K562 (cell line): ENCODE data around the gene ESPN. TPM values are rescaled to one million over a fixed set of nuclear protein-coding genes. Genes with fewer than 3 reads are reported as not detected.

Experiments
- ATAC-seq: fragments of 200-7000 bp; cut with Tn5 transposase; 3 replicates; pipeline ENCODE4 v1.9.1; 2020; ENCODE audit warnings: moderate library complexity
- BruUV-seq: library from RNA; stranded (reverse); fragments of 400-500 nt; replicated peaks from 2 replicates; lab custom pipeline; 2021; lab: Mats Ljungman, UMichigan
- CTCF ChIA-PET: fragments of 300-600 bp; formaldehyde crosslinking; extraction: SDS; loops from one replicate; lab custom pipeline; 2021; ENCODE audit warnings: low intra/inter-chr PET ratio; lab: Yijun Ruan, JAX
- POLR2A ChIA-PET: fragments of 300-600, 350-650 bp; sonication (Branson Sonifier 250); formaldehyde crosslinking; extraction: SDS; loops from one replicate; lab custom pipeline; 2021; ENCODE audit warnings: antibody characterized with exemption, inconsistent platforms; lab: Yijun Ruan, JAX
- DNase-seq, 4 experiments: peaks; one replicate each; pipeline versions ENCODE4 v3.0.0 to v3.0.0-alpha.2; 2011 to 2018; ENCODE audit warnings: low spot score in 3 of 4, mixed read lengths in 3 of 4; ENCODE audit errors: extremely low read depth in 1 of 4
- FAIRE-seq: peaks from 2 replicates; lab custom pipeline; 2011; peaks lifted over from hg19 to GRCh38; lab: Jason Lieb, UNC
- H2AFZ ChIP-seq: 2 replicates; pipeline ENCODE4 v1.6.0; 2011; ENCODE audit warnings: low read depth, low read length, control low read depth, inconsistent platforms
- H3K27ac ChIP-seq: fragments of 200-600 bp; 3 replicates; pipeline ENCODE4 v1.8.0; 2011; ENCODE audit warnings: low read depth, mild to moderate bottlenecking, control low read depth, inconsistent platforms, low read length, moderate library complexity, mixed read lengths; ENCODE audit errors: extremely low read depth
- H3K27me3 ChIP-seq, 2 experiments: fragments of 300-600 bp in 1 of 2; 2 replicates in 1 of 2; 3 replicates in 1 of 2; pipeline versions ENCODE4 v1.6.0 to v1.8.0; 2011; ENCODE audit warnings: inconsistent platforms in 2 of 2, low read length in 2 of 2, mild to moderate bottlenecking in 1 of 2, mixed read lengths in 1 of 2, moderate library complexity in 1 of 2; ENCODE audit not compliant: control insufficient read depth in 2 of 2, insufficient read depth in 2 of 2
- H3K36me3 ChIP-seq: fragments of 300-600 bp; 3 replicates; pipeline ENCODE4 v1.8.0; 2011; ENCODE audit warnings: mild to moderate bottlenecking, low read length, inconsistent platforms; ENCODE audit not compliant: control insufficient read depth, insufficient read depth
- H3K4me1 ChIP-seq, 2 experiments: fragments of 200-600 bp in 1 of 2; replicated peaks in 1 of 2; 2 replicates in 1 of 2; 3 replicates in 1 of 2; pipeline versions ENCODE4 v1.5.1 to v1.8.0; 2011; ENCODE audit warnings: inconsistent platforms in 2 of 2, low read length in 2 of 2, mild to moderate bottlenecking in 1 of 2, mixed read lengths in 1 of 2, moderate library complexity in 1 of 2; ENCODE audit not compliant: control insufficient read depth in 2 of 2, insufficient read depth in 2 of 2
- H3K4me2 ChIP-seq: 2 replicates; pipeline ENCODE4 v1.6.1; 2011; ENCODE audit warnings: low read length, control low read depth, inconsistent platforms, mixed read lengths; ENCODE audit not compliant: insufficient read depth
- H3K4me3 ChIP-seq: fragments of 200-600 bp; sonication (generic), shearing (Covaris generic); 2 replicates; pipeline ENCODE4 v1.5.1; 2016; ENCODE audit warnings: control low read depth, inconsistent platforms
- H3K79me2 ChIP-seq: fragments of 200-600 bp; 3 replicates; pipeline ENCODE4 v1.8.0; 2011; ENCODE audit warnings: low read length, inconsistent platforms; ENCODE audit not compliant: control insufficient read depth, insufficient read depth
- H3K9ac ChIP-seq, 2 experiments: 2 replicates each; pipeline versions ENCODE4 v1.6.0 to v1.6.1; 2011; ENCODE audit warnings: low read depth in 2 of 2, low read length in 2 of 2, control low read depth in 1 of 2, inconsistent platforms in 1 of 2, mild to moderate bottlenecking in 1 of 2, mixed read lengths in 1 of 2; ENCODE audit not compliant: insufficient read depth in 1 of 2
- H3K9me1 ChIP-seq: one replicate; pipeline ENCODE4 v1.6.0; 2011; ENCODE audit warnings: inconsistent platforms, mild to moderate bottlenecking, low read length, moderate library complexity; ENCODE audit not compliant: control insufficient read depth, insufficient read depth
- H3K9me3 ChIP-seq: replicated peaks from 2 replicates; pipeline ENCODE4 v1.5.1; 2011; ENCODE audit warnings: low read depth, low read length, inconsistent platforms; ENCODE audit not compliant: control insufficient read depth, insufficient read depth
- H4K20me1 ChIP-seq: replicated peaks from 2 replicates; pipeline ENCODE4 v1.6.1; 2011; ENCODE audit warnings: low read length, inconsistent platforms, mixed read lengths; ENCODE audit not compliant: control insufficient read depth, insufficient read depth
- CTCF ChIP-seq, 3 experiments: IDR thresholded peaks in 2 of 3; conservative IDR thresholded peaks in 1 of 3; 2 replicates each; pipeline ENCODE4 v1.5.1; 2011 to 2012; ENCODE audit warnings: low read length in 3 of 3, mild to moderate bottlenecking in 3 of 3, control low read depth in 2 of 3, improper control_type of control experiment in 1 of 3, inconsistent platforms in 1 of 3, low read depth in 1 of 3, mixed read lengths in 1 of 3, moderate library complexity in 1 of 3; ENCODE audit not compliant: insufficient read depth in 2 of 3
- FOS ChIP-seq: IDR thresholded peaks from 3 replicates; pipeline ENCODE4 v1.6.1; 2011; ENCODE audit not compliant: insufficient read length; ENCODE audit errors: extremely low read depth
- KDM4B ChIP-seq, 2 experiments: fragments of 450-650 bp in 1 of 2; sonication (generic) in 1 of 2; IDR thresholded peaks; 2 replicates each; pipeline ENCODE4 v1.6.1; 2016 to 2017; ENCODE audit warnings: borderline replicate concordance in 2 of 2, antibody characterized with exemption in 1 of 2, low read depth in 1 of 2, mild to moderate bottlenecking in 1 of 2
- NFE2 ChIP-seq: IDR thresholded peaks from 2 replicates; pipeline ENCODE4 v1.6.1; 2014; ENCODE audit warnings: antibody characterized with exemption, low read depth
- RAD21 ChIP-seq, 2 experiments: fragments of 250-450 bp in 1 of 2; fragments of 450-650 bp in 1 of 2; sonication (Bioruptor Pico) in 1 of 2; formaldehyde crosslinking in 1 of 2; IDR thresholded peaks in 1 of 2; conservative IDR thresholded peaks in 1 of 2; 2 replicates each; pipeline versions ENCODE4 v1.4.0 to v1.8.0; 2020 to 2022; ENCODE audit warnings: mild to moderate bottlenecking in 2 of 2, moderate library complexity in 1 of 2
- SRSF3 ChIP-seq: fragments of 200-400 bp; formaldehyde crosslinking; IDR thresholded peaks from 2 replicates; pipeline ENCODE4 v1.6.1; 2016; ENCODE audit warnings: mild to moderate bottlenecking, low read length, moderate library complexity; ENCODE audit not compliant: insufficient read depth
- TEAD2 ChIP-seq: fragments of 450-650 bp; IDR thresholded peaks from 2 replicates; pipeline ENCODE4 v1.6.1; 2016; ENCODE audit warnings: missing genetic modification characterization, control low read depth, missing compliant biosample characterization
- ZBTB11 ChIP-seq, 3 experiments: fragments of 200-800 bp in 1 of 3; fragments of 250-450 bp in 1 of 3; fragments of 450-650 bp in 1 of 3; sonication (Bioruptor Pico) in 1 of 3; sonication (Bioruptor generic) in 1 of 3; formaldehyde crosslinking in 1 of 3; IDR thresholded peaks; 2 replicates each; pipeline versions ENCODE4 v1.6.1 to v1.8.0; 2016 to 2022; ENCODE audit warnings: mild to moderate bottlenecking in 2 of 3, missing genetic modification characterization in 2 of 3, missing compliant biosample characterization in 1 of 3, moderate library complexity in 1 of 3
- ZBTB2 ChIP-seq: fragments of 450-650 bp; IDR thresholded peaks from 2 replicates; pipeline ENCODE4 v1.6.1; 2016; ENCODE audit warnings: antibody characterized with exemption
- ZNF224 ChIP-seq: sonication (generic); formaldehyde crosslinking; IDR thresholded peaks from 2 replicates; pipeline ENCODE4 v1.8.0; 2022; ENCODE audit warnings: mild to moderate bottlenecking, missing genetic modification reagents
- ZNF639 ChIP-seq, 2 experiments: fragments of 200-800 bp in 1 of 2; sonication (Bioruptor generic) in 1 of 2; sonication (generic) in 1 of 2; formaldehyde crosslinking in 1 of 2; IDR thresholded peaks in 1 of 2; conservative IDR thresholded peaks in 1 of 2; 2 replicates each; pipeline versions ENCODE4 v1.5.0 to v1.6.1; 2016 to 2020; ENCODE audit warnings: missing compliant biosample characterization in 1 of 2, missing genetic modification characterization in 1 of 2, missing genetic modification reagents in 1 of 2
- ZNF75A ChIP-seq: fragments of 450-650 bp; formaldehyde crosslinking; IDR thresholded peaks from 2 replicates; pipeline ENCODE4 v1.4.0; 2020; ENCODE audit warnings: mild to moderate bottlenecking
- WGBS: fragments of 100-300 bp; shearing (Covaris generic); methylation state at CpG from one replicate; pipeline ENCODE4 v1.1.6; 2016; ENCODE audit warnings: low coverage, mixed read lengths; ENCODE audit not compliant: insufficient coverage; ENCODE audit errors: missing lambda C conversion rate; 5-methylcytosine and 5-hydroxymethylcytosine counted together
- in situ Hi-C: fragments of 300-500 bp; cut with MboI; formaldehyde crosslinking; loops from 4 replicates; pipeline ENCODE4 v1.15.0; 2018; ENCODE audit warnings: inconsistent platforms, mixed read lengths
- intact Hi-C: fragments of 100-400 bp; cut with micrococcal nuclease; formaldehyde crosslinking; loops from 2 replicates; pipeline ENCODE4 v1.14.2; 2022
- polyA plus RNA-seq, 8 experiments: library from polyadenylated mRNA; depleted of rRNA in 4 of 8; stranded (reverse) in 5 of 8; unstranded in 3 of 8; fragments of >200 nt; fragmentation: Nextera tagmentation in 2 of 8; fragmentation: Illumina TruSeq in 1 of 8; extraction: Ambion mirVana in 2 of 8; extraction: Trizol in 1 of 8; gene quantifications; 2 replicates each; pipeline versions ENCODE4 v1.2.1 to v1.2.3, GENCODE V29; 2011 to 2014; ENCODE audit warnings: inconsistent platforms in 1 of 8, missing spikeins in 1 of 8
- total RNA-seq, 7 experiments: library from RNA; depleted of rRNA in 6 of 7; stranded (reverse); fragments of >200 nt in 6 of 7; fragmentation: Illumina TruSeq in 2 of 7; extraction: Trizol in 2 of 7; gene quantifications; 2 replicates each; pipeline versions ENCODE4 v1.2.1 to v1.2.3, GENCODE V29; 2011 to 2021; ENCODE audit warnings: low replicate concordance in 1 of 7

The ESPN gene
- total and polyA plus RNA-seq, 9 of the 15 experiments (the other 6 are each of a cell fraction or from before 2014, with no cell fraction given): 0.07 to 1.2 (median 0.45) TPM; not detected in 3

GRCh38 chr1:6409053-6409452 is 15.5 kb upstream of the ESPN start:
- no peak overlapping the region for H3K9ac ChIP-seq
- 19% methylated on average over 4 of the region's 4 CpGs for WGBS
- no peak overlapping the region for H3K27ac ChIP-seq
- intact Hi-C loops: loop anchor here (5.0 kb wide), 1 partner anchor 63 kb away; no protein-coding TSS in a partner anchor
- 0 out of 2 replicates have a peak, but pooled peaks cover 9% of the 10 kb centered on the region for H4K20me1 ChIP-seq
- FAIRE-seq: no peak
- peaks cover 0 to 9% of the 10 kb centered on the region in 2 experiments; a peak in 1 of 5 replicates for H3K4me1 ChIP-seq
- no peaks in the 10 kb centered on the region for H3K9me3 ChIP-seq
- no TSS peak for BruUV-seq
- no peak overlapping the region for H3K4me3 ChIP-seq
- no peak for ATAC-seq
- no peak for DNase-seq
- H3K79me2 ChIP-seq: no peaks in the 10 kb centered on the region
- in situ Hi-C loops: no loop called here
- TF ChIP-seq ZBTB2: no peak
- TF ChIP-seq RAD21 (CRISPR knock-in tag; conservative IDR thresholded peaks at IDR 0.05 in 1 of 2, IDR thresholded peaks at IDR 0.05 in 1 of 2): 0 out of 4 replicates have a peak, but pooled peaks of 1 of the 2 experiments have one; percentile 12
- no peak for TF ChIP-seq SRSF3
- TF ChIP-seq CTCF (IDR thresholded peaks at IDR 0.05 in 2 of 3, conservative IDR thresholded peaks at IDR 0.05 in 1 of 3; ENCODE audit: insufficient read depth in 2 of 3, low read depth in 1 of 3, low read length in 3 of 3): 0 out of 6 replicates have a peak, but pooled peaks of 1 of the 3 experiments have one; percentile 5
- TF ChIP-seq FOS: no peak
- no peak for TF ChIP-seq TEAD2 (tag)
- no peak for TF ChIP-seq ZNF639 (CRISPR knock-in tag; conservative IDR thresholded peaks at IDR 0.05 in 1 of 2, IDR thresholded peaks at IDR 0.05 in 1 of 2)
- TF ChIP-seq ZNF75A (CRISPR knock-in tag): no peak
- no peak for TF ChIP-seq NFE2
- TF ChIP-seq ZBTB11 (CRISPR knock-in tag; IDR thresholded peaks at IDR 0.05): no peak
- TF ChIP-seq KDM4B (IDR thresholded peaks at IDR 0.05; ENCODE audit: borderline replicate concordance in 2 of 2, low read depth in 1 of 2): no peak
- TF ChIP-seq ZNF224 (CRISPR knock-in tag): no peak
- no peak overlapping the region for H3K4me2 ChIP-seq
- H3K9me1 ChIP-seq: no peaks in the 10 kb centered on the region
- POLR2A ChIA-PET: interaction anchor here (0.6 kb wide), 1 partner anchor 196 kb away, joined by 3 read pairs; no protein-coding TSS in a partner anchor
- CTCF ChIA-PET: no interaction called here
- H2AFZ ChIP-seq: no peak overlapping the region
- peaks cover 24 to 45% of the 10 kb centered on the region in 2 experiments for H3K27me3 ChIP-seq
- H3K36me3 ChIP-seq: no peaks in the 10 kb centered on the region
